Daoy (cell line): Measurements from ENCODE around the gene RHBDD2. TPM values are rescaled to one million over a fixed set of nuclear protein-coding genes. Genes with fewer than 3 reads are reported as not detected.
"Not testable (repeated sequence)": the region's sequence is repeated elsewhere in the genome, so short reads cannot be mapped to it uniquely, and the experiment has no call there.

Source experiments
- DNase-seq: peaks from one replicate; pipeline ENCODE4 v3.0.0-alpha.2; 2015; ENCODE audit warnings: low read depth
- total RNA-seq: library from RNA; depleted of rRNA; stranded (reverse); fragments of >200 nt; shearing (Covaris generic); gene quantifications from 2 replicates; pipeline ENCODE4 v1.2.3, GENCODE V29; 2014

The RHBDD2 gene
- total RNA-seq, 1 experiment from 2014 or later, result 17.3 TPM

DNA sequence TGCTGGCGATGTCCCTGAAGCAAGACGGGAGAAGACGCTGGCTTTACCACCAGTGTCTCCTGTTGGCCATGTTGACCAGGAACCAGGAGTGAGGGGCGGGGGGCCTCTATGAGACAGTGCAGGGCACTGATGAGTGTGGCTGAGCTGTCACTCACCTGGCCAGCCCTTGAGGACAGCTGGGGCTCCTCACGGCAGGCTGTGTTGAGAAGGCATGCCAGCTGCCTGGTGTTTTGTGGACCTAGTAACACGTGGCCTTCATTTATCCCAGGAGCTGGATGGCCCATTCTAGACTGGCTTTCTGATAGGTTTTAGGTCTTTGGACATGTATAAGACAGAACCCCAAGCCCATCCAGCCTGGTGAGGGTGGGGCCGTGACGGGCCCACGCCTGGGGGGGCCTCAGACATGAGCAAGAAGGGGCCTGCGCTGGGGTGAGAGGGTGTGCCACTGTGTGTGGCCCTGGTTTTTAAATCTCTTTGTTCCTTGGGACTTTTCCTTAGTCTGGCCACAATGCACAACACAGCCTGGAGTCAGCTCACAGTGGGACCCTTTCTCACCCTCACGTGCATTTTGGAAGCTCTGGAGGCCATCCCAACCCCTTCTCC is 10.5 kb downstream of the RHBDD2 start:
- peak; percentile 7 for DNase-seq

DNA sequence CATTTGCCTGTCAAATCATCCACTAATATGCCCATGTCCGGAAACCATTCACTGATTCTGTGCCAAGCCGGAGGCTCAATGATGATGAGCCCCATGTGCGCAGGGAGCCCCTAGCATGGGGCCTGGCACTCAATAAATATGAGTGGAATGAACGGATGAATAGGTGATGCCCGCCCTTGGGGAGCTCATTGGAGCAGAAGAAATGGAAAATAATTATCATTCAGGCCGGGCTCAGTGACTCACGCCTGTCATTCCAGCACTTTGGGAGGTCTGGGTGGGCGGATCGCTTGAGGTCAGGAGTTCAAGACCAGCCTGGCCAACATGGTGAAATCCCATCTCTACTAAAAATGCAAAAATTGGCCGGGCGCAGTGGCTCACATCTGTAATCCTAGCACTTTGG is 11.0 kb downstream of the RHBDD2 start:
- DNase-seq, result peak; percentile 83

DNA sequence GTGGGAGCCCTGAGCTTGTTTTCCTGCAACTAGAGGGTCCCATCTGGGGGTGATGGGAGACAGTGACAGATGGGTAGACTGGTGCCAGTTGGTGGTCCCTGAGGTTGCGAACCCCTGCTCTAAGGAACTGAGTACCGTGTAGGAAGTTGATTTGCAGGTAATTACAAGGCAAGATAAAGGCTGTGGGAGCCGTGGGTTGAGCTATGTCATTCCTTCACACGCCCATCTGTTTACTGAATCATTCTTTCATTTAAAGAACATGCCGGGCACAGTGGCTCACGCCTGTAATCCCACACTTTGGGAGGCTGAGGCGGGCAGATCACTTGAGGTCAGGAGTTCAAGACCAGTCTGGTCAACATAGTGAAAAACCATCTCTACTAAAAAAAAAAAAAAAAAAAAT is 12.4 kb downstream of the RHBDD2 start:
- peak; percentile 10 for DNase-seq

DNA sequence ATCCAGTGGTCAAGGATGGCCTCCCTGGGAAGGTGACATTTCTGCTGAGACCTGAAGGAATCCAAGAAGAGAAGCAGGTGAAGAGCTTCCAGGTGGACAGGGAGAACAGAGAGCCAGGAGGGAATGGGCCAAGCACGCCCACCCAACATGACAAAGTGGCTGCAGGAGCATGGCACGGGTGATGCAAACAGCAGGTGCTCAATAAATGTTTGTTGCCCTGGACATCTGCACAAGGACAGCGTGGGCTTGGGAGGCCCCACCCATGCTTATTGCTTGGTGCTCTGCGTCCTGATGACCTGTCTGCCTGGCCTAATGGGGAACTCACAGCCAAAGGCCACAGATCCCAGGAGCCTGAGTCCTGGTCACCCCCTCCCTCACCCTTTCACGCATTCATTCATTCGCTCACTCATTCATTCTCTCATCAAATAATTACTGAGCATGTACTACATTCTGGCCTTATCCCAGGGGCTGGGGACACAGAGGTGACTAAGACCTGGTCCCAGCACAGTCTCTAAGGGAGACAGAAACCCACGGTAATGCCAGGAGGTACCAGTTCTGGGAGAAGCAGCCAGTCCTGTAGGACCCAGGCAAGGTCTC is 13.1 kb downstream of the RHBDD2 start:
- no peak for DNase-seq

DNA sequence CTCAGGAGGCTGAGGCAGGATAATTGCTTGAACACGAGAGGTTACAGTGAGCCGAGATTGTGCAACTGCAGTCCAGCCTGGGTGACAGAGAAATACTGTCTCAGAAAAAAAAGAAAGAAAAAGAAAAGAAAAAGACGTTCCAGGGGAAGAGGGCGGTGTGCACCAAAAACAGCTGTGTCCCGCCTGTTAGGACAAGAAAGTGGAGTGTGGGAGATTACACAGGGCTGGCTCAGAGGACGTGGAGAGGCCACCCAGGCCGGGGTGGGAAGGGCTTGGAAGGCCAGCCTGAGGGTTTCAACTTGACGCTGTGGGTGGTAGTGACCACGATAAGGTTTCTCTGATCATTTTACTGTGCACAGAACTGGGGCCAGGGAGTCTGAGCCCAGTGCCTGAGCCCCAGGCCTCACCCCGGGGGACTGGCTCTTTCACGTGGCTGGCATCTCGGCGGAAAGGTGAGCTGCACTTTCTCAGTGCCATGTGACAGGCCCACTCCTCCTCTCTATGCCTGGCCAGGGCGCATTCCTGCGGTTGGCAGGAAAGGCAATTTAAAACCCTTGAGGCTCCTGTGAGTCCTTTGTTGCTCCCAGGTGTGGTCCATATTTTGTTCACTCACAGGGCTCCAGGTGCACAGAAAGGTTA is 13.9 kb downstream of the RHBDD2 start:
- DNase-seq, result peak; percentile 60

DNA sequence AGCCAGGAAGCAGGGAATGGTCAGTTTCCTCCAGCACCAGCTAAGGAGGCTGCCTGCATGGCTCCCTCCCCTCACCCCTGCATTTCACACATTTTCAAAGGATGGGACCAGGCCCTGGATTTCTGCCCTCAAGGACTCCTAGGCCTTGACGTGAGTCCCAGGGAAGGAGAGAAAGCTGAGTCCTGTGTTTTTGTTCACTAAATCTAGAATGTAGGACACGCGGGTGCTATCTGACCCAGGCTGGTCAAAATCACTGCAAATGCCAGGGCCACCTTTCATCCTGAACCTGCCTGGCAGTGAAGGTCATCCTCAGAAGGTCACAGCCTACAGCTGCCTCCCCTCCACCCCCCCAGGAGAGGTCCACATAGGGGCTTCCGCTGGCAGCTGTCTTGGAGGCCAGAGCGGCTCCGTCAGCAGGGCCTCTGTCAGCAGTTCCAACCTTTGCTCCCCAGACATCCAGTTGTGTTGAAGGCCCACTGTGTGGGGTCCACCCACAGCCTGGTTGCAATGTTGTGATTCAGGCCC is 18.0 kb downstream of the RHBDD2 start:
- DNase-seq, result no peak

DNA sequence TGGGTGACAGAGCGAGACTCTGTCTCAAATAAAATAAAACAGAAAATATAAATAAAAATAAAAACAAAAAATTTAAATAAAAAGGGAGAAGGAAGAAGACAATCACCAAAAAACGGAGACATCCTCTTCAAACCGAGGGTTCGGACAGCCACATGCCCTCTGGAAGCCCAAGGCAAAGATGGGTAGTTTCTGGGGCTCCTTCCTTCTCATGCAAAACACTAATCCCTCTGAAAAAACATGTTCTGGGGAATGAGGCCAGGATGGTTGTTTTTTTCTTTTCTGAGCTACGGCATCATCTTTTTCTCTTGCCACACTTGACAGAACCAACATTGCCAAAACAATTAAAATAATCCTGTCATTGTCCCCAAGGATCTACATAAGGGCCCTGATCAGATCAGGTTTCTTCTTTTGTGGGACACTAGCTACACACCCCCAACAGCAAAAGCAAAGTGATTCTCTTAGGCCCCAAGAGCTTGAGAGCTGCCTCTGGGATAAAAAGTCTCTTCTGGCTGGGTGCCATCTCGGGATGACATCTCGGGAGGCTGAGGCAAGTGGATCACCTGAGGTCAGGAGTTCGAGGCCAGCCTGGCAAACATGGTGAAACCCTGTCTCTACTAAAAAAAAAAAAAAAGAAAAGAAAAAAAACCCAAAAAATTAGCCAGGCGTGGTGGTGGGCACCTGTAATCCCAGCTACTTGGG is 21.9 kb downstream of the RHBDD2 start:
- DNase-seq, result no peak

DNA sequence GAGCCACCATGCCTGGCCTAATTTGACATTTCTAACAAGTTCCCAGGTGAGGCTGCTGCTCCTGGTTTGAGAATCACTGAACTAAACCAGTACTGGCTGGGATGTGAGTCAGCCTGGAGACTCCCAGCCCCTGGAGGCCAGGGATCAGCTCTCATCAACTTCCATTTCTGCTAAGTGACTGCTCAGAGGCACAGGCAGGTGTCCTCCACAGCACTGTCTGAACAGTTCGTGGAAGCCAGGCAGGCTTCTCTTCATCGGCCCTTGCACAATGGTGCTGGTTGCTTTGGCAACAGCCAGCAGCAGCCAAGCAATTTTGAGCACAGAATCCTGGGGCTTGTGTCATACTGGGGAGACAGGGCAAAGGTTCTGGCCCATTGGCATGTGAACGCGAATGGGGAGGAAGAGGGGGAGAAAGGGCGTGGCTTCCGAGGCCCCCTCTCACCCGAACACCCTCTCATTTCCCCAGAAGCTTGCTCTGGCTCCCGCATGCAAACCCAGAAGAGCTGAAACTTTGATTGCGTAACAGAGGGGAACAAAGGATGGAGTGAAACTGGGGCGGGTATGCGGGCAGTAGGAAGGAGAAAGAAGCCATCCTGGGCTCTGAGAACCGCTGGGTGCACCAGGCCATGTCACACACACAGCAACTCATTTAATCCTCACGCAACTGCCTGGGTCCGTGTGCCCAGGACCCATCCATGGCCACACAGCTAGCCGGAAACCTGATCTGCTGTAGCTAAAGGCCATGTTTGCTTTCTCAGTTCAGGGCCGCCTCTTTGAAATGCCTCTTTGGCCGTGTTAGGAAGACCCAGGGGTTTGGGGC is 27.2 kb downstream of the RHBDD2 start:
- DNase-seq, result peak; percentile 42

DNA sequence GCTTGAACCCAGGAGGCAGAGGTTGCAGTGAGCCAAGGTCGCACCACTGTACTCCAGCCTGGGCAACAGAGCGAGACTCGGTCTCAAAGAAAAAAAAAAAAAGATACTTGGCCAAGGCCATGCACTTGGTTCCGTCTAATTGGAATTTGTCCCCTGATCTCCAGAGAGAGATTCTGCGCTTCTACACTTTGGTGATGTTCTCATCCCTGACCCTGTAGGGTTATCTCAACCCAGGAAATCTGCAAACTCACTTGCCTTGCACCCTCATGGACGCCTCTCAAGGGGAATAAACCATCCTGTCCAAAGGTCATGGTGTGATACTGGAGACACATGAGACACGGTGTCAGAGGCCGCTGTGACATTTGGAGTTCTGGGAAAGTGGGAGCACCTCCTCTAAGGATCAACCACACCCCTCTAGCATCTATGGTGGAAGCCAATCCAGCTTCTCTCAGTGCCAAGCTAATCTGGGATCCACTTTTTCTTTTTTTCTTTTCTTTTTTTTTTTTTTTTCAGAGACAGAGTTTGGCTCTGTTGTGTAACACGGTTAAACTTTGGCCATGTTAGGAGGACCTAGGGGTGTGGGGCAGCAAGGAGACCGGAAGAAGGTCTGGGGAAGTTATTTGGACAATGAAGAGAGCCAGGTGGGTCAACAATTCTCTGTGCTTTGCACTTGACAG is 28.3 kb downstream of the RHBDD2 start:
- no peak for DNase-seq

DNA sequence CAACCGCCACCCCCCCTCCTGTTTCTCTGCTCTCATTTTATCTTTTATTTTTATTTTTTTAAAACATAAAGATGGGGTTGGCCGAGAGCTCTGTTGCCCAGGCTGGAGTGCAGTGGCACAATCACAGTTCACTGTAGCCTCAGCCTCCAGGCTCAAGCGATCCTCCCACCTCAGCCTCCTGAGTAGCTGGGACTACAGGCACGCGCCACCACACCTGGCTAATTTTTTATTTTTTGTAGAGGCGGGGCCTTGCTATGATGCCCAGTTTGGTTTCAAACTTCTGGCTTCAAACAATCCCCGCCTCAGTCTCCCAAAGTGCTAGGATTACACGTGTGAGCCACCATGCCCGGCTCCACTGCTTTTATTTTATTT is 28.8 kb downstream of the RHBDD2 start:
- not testable (repeated sequence) for DNase-seq

DNA sequence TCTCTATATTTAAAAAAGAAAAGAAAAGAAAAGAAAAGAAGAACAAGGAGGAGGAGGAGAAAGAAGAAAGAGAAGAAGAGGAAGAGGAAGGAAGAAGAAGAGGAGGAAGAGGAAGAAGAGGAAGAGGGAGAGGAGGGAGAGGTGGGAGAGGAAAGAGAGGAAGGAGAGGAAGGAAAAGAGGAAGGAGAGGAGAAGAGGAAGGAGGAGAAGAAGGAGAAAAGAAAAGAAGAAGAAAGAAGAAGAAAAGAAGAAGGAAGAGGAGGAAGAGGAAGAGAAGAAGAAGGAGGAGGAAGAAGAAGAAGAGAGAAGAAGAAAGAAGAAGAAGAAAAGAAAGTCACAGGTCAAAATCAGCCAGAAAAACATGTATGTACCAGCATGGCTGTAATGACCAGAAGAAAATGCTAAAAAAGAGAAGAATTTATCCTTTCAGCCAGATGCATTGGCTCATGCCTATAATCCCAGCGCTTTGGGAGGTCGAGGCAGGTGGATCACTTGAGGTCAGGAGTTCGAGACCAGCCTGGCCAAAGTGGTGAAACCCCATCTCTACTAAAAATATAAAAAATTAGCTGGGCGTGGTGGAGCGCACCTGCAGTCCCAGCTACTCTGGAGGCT is 30.8 kb downstream of the RHBDD2 start:
- DNase-seq, result no peak

DNA sequence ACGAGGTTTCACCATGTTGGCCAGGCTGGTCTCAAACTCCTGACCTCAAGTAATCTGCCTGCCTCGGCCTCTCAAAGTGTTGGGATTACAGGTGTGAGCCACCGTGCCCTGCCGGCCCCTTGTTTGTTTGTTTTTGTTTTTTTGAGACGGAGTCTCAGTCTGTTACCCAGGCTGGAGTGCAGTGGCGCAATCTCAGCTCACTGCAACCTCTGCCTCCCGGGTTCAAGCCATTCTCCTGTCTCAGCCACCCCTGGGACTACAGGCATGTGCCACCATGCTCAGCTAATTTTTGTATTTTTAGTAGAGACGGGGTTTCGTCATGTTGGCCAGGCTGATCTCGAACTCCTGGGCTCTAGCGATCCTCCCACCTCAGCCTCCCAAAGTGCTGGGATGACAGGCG is 32.4 kb downstream of the RHBDD2 start:
- DNase-seq, result not testable (repeated sequence)

DNA sequence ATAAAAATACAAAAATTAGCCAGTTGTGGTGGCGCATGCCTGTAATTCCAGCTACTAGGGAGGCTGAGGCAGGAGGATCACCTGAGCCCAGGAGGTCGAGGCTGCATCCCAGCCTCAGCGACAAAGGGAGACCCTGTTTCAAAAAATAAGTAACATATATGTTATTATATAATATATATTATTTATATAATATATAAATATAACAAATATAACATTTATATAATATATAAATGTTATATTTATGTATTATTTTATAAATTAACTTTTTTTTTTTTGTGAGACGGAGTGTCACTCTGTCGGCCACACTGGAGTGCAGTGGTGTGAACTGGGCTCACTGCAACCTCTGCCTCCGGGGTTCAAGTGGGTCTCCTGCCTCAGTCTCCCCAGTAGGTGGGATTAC is 34.6 kb downstream of the RHBDD2 start:
- DNase-seq, result no peak

DNA sequence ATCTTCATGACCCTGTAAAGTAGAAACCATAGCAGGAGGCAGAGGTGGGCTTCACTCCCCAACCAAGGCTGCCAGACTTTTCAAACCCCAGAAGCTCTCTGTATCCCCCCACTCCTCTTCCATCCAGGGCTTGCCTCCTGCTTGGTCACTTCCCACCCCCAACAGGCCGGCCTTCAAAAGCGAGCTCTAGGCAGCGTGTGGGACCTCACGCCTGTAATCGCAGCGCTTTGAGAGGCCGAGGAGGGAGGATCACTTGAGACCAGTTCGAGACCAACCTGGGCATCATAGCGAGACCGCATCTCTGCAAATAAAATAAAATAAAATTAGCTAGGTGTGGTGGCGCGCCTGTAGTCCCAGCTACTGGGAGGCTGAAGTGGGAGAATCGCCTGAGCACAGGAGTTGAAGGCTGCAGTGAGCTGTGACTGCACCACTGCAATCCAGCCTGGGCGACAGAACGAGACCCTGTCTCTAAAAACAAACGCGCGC is 35.4 kb downstream of the RHBDD2 start:
- no peak for DNase-seq

DNA sequence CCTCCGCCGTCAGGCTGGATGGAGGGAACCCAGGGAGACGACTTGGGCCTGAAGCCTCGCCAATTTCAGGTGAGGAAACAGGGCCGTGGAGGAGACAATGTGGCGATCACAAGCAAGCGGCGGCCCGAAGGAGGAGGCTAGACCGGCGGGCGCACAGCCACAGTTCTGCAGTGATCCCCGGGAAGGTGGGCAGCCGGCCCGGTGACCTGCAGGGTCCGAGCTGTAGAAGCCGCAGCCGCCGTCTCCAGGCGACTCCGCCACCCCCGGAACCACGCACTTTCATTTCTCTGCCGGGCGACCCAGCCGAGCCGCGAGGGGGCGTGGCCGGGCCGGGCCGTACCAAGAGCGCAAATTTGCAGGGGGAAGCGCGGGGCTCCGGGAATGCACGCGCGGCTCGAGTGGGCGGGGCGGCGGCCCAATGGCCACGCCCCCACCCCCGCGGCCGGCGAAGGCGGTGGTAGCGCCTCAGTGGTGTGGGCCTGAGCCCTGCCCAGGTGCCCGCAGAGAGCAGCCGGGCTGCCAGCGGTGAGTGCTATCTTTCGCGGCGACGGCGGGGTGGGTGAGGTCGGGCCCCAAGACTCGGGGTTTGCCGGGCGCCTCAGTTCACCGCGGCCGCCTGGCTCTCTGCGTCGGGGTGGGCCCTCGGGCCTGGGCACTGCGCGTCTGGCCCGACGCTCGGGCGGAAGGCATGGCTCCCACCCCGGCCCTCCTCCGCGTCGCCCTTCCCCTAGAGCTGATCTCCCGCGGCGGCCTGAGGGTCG is 36.0 kb downstream of the RHBDD2 start, which contains the start of gene POR:
Gene POR, plus strand, starts transcription at position 501 of the 761 bp plus-strand sequence. CDS start 38,847 bp downstream, outside the sequence.
- peak; percentile 95 for DNase-seq

DNA sequence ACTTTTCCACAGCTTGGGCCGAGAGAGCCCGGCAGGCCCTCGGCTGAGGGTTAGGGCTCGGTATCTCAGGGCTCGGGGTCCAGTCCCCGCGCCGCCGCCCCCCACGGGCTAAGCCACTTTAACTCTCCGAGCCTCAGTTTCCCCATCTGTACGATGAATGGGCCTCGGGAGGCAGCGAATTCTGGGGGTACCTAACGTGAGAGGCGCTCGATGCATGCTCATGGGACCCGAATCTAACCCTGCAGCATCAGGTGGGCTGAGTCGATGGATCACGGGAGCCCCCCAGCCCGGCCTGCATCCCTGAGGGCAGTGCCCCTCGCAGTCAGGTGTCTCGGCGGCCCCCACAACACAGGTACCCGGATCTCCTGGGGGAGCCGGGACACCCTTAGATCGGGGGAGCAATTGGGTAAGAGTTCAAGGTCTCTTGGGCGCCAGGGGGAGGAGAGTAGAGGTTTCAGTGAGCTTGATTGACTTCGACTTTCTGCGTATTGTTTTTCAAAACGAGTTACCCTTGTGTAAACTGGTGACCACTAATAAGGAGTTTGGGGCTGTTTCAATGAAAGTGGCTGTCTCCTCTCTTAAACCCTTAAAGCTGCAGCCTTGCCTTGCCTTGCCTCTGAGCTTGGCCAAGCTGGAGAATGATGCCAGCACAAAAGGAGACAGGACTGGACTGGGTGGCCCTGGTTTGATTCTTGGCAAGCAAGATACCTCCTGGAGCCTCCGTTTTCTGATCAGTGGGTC is 36.8 kb downstream of the RHBDD2 start:
- no peak for DNase-seq

DNA sequence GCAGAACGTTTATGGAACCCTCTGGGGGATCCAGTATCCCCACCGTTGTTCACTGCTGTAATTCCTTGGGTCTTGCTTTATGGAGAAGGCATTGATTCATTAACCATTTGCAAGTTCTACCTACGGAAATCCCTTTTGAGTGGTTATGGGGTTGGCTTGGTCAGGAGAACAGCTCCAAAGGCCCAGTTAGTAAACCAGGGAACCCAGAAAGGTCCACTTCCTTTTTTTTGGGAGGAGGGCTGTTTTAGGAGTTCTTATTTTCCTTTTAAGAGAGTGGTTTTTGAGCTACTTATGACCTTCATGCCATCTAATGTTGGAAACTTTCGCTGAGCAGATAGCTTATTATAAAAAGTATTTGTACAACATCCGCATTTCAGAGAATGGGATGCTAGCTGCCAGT is 37.4 kb downstream of the RHBDD2 start:
- no peak for DNase-seq

DNA sequence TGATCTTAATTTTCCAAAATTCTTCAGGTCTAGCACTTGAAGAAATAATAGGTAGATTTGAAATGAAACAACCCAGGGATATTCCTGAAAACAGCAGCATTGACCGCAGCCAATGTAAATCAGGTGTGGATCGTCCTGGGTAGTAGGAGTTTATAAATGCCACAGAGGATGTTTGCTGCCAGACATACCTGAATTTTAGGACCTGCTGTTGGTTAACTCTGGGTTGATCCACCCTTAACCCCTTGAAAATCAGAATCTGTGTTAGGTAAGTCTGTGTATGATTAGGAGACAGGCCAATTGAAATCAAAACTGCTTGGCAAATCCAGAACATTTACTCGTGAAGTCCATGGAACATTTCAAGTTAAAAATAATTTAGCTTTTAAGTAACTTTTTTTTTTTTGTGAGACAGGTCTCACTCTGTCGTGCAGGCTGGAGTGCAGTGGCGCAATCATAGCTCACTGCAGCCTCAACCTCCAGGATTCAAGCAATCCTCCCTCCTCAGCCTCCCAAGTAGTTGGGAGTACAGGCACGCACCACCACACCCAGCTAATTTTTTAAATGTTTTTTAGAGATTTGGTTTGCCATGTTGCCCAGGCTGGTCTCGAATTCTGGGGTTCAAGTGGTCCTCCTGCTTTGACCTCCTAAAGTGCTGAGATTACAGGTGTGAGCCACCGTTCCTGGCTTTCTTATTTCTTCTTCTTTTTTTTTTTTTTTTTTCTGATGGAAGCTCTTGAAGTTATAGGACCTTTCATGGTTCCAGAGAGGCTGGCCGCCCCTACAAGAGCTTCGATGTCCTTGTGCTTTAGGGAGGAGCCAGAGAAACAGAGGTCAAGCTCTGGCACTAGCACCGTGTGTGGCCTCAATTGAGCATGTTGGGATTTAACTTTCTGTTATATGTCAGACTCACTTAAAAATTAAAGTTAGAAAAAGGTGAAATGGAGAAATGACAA is 38.1 kb downstream of the RHBDD2 start:
- DNase-seq, result no peak
